A673 (cell line): ENCODE measurements around the gene PEX7.

ENCODE experiments used
- EZH2 ChIP-seq: fragments of 200-600 bp; sonication (generic); IDR thresholded peaks from 2 replicates; pipeline ENCODE4 v1.6.1; 2017; ENCODE audit warnings: borderline replicate concordance, low read depth, mild to moderate bottlenecking, mixed read lengths, antibody characterized with exemption, low read length; ENCODE audit not compliant: poor library complexity, severe bottlenecking
- TF ChIP-seq, protein P1 (sequence below): fragments of 300-800, 200-600 bp; sonication (generic); conservative IDR thresholded peaks from 2 replicates; pipeline ENCODE4 v1.5.1; 2017; ENCODE audit warnings: low read depth, mild to moderate bottlenecking, antibody characterized with exemption, low read length, moderate library complexity, mixed read lengths

GRCh38 chr6:136955123-136955522 is 132.7 kb downstream of the PEX7 start:
- TF ChIP-seq, protein P1, sequence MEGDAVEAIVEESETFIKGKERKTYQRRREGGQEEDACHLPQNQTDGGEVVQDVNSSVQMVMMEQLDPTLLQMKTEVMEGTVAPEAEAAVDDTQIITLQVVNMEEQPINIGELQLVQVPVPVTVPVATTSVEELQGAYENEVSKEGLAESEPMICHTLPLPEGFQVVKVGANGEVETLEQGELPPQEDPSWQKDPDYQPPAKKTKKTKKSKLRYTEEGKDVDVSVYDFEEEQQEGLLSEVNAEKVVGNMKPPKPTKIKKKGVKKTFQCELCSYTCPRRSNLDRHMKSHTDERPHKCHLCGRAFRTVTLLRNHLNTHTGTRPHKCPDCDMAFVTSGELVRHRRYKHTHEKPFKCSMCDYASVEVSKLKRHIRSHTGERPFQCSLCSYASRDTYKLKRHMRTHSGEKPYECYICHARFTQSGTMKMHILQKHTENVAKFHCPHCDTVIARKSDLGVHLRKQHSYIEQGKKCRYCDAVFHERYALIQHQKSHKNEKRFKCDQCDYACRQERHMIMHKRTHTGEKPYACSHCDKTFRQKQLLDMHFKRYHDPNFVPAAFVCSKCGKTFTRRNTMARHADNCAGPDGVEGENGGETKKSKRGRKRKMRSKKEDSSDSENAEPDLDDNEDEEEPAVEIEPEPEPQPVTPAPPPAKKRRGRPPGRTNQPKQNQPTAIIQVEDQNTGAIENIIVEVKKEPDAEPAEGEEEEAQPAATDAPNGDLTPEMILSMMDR: no peak
- TF ChIP-seq EZH2: no peak
